ENCODE data around the gene ARMH3.

ARMH3 gene

DNA sequence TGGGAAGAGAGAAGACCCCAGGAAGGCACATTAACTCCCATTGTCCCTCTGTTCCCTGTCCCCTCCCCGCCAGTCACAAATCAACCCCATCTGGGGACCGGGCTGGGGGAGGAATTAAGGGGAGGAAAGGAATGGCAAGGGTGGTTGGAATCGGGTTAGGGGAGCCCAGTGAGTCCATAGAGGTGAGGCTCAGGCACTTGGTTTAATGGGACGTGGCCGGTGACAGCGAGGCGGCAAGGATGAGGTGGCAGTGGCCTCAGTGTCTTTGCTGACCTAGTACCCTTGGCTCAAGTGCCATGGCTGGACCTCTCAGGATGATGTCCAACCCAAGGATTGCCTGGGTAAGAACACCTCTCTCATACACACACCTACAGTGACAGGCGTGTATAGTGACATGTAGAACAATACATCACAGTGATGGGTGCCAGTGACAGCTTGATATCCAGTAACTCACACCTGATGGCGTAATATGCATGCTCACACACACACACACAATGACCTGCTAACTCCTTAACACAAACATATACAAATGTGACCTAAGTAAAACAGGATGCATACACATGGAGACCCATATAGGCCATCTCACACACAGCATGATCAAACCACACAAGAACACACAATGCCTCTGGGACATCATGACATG, 224.7 kb downstream of the ARMH3 start:
- TF ChIP-seq CTCF (IDR thresholded peaks at IDR 0.05; ENCODE audit: low read depth, low read length), result no peak
- H3K4me3 ChIP-seq (ENCODE audit: low read depth, low read length), result no peak overlapping the region
- DNase-seq (ENCODE audit: low read depth), result no peak

GRCh38 chr10:101830322-101831168, 225.4 kb downstream of the ARMH3 start:
- peak; percentile 90 for DNase-seq (ENCODE audit: low read depth)
- no peak for TF ChIP-seq MYC (IDR thresholded peaks at IDR 0.05; ENCODE audit: low read depth, low read length)
- no peak for TF ChIP-seq CTCF (IDR thresholded peaks at IDR 0.05; ENCODE audit: low read depth, low read length)
- no peak for TF ChIP-seq POLR2A (IDR thresholded peaks at IDR 0.05; ENCODE audit: extremely low read depth, insufficient read length)
- TF ChIP-seq, protein P1, sequence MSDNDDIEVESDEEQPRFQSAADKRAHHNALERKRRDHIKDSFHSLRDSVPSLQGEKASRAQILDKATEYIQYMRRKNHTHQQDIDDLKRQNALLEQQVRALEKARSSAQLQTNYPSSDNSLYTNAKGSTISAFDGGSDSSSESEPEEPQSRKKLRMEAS (IDR thresholded peaks at IDR 0.05; ENCODE audit: low read depth, low read length), result no peak
- peak overlapping the region; percentile 16 for H3K4me3 ChIP-seq (ENCODE audit: low read depth, low read length)

- DNase-seq (ENCODE audit: low read depth), result no peak
- H3K4me3 ChIP-seq (ENCODE audit: low read depth, low read length), result no peak overlapping the region
- TF ChIP-seq, protein P1 (IDR thresholded peaks at IDR 0.05; ENCODE audit: low read depth, low read length), result no peak
- TF ChIP-seq POLR2A (IDR thresholded peaks at IDR 0.05; ENCODE audit: extremely low read depth, insufficient read length) (no peak), MYC (IDR thresholded peaks at IDR 0.05; ENCODE audit: low read depth, low read length) (no peak), CTCF (IDR thresholded peaks at IDR 0.05; ENCODE audit: low read depth, low read length) (no peak)
These were observed 226.2 kb downstream of the ARMH3 start for GRCh38 chr10:101829561-101830315.

- no peak for DNase-seq (ENCODE audit: low read depth)
- no peak overlapping the region for H3K4me3 ChIP-seq (ENCODE audit: low read depth, low read length)
- TF ChIP-seq, protein P1 (IDR thresholded peaks at IDR 0.05; ENCODE audit: low read depth, low read length), result no peak
- no peak for TF ChIP-seq MYC (IDR thresholded peaks at IDR 0.05; ENCODE audit: low read depth, low read length)
- no peak for TF ChIP-seq CTCF (IDR thresholded peaks at IDR 0.05; ENCODE audit: low read depth, low read length)
- no peak for TF ChIP-seq POLR2A (IDR thresholded peaks at IDR 0.05; ENCODE audit: extremely low read depth, insufficient read length)
These were observed 227.0 kb downstream of the ARMH3 start for GRCh38 chr10:101828766-101829551.

GRCh38 chr10:101827919-101828600, 227.9 kb downstream of the ARMH3 start:
- TF ChIP-seq MYC (IDR thresholded peaks at IDR 0.05; ENCODE audit: low read depth, low read length), result no peak
- no peak for TF ChIP-seq POLR2A (IDR thresholded peaks at IDR 0.05; ENCODE audit: extremely low read depth, insufficient read length)
- TF ChIP-seq, protein P1 (IDR thresholded peaks at IDR 0.05; ENCODE audit: low read depth, low read length), result no peak
- no peak for TF ChIP-seq CTCF (IDR thresholded peaks at IDR 0.05; ENCODE audit: low read depth, low read length)
- no peak overlapping the region for H3K4me3 ChIP-seq (ENCODE audit: low read depth, low read length)
- DNase-seq (ENCODE audit: low read depth), result no peak
